ENCODE data around the gene NFASC. TPM values are rescaled to one million over a fixed set of nuclear protein-coding genes. Genes with fewer than 3 reads are reported as not detected.

Gene NFASC
- total RNA-seq, 2 donors from 2014 or later: 0.27 TPM; not detected in 1

- DNase-seq (no peak), ATAC-seq (no peak)
- H3K4me3 Mint-ChIP-seq: no peak overlapping the region
- no peaks in the 10 kb centered on the region for H3K4me1 Mint-ChIP-seq
- H3K36me3 Mint-ChIP-seq (ENCODE audit: low read depth): no peaks in the 10 kb centered on the region
- no peaks in the 10 kb centered on the region for H3K9me3 ChIP-seq (ENCODE audit: control insufficient read depth, low read length, poor library complexity, severe bottlenecking)
- H3K27ac Mint-ChIP-seq: no peak overlapping the region
- H3K27me3 Mint-ChIP-seq: peaks cover 14% of the 10 kb centered on the region
These were observed 58.2 kb downstream of the NFASC start for GRCh38 chr1:204928671-204929486.

GRCh38 chr1:204929487-204930154 lies 59.0 kb downstream of the NFASC start:
- H3K27me3 Mint-ChIP-seq: peaks cover 14% of the 10 kb centered on the region
- H3K4me3 Mint-ChIP-seq: no peak overlapping the region
- no peaks in the 10 kb centered on the region for H3K4me1 Mint-ChIP-seq
- H3K36me3 Mint-ChIP-seq (ENCODE audit: low read depth): no peaks in the 10 kb centered on the region
- H3K9me3 ChIP-seq (ENCODE audit: control insufficient read depth, low read length, poor library complexity, severe bottlenecking): no peaks in the 10 kb centered on the region
- DNase-seq (no peak), ATAC-seq (no peak)
- no peak overlapping the region for H3K27ac Mint-ChIP-seq

- no peak overlapping the region for H3K4me3 Mint-ChIP-seq
- ATAC-seq (no peak), DNase-seq (no peak)
- no peaks in the 10 kb centered on the region for H3K9me3 ChIP-seq (ENCODE audit: control insufficient read depth, low read length, poor library complexity, severe bottlenecking)
- peaks cover 14% of the 10 kb centered on the region for H3K27me3 Mint-ChIP-seq
- no peaks in the 10 kb centered on the region for H3K36me3 Mint-ChIP-seq (ENCODE audit: low read depth)
- no peak overlapping the region for H3K27ac Mint-ChIP-seq
- H3K4me1 Mint-ChIP-seq: no peaks in the 10 kb centered on the region
These were observed 59.5 kb downstream of the NFASC start for GRCh38 chr1:204930155-204930523.

- Mint-ChIP-seq H3K36me3 (ENCODE audit: low read depth) (no peaks in the 10 kb centered on the region), H3K27ac (no peak overlapping the region), H3K4me3 (no peak overlapping the region), H3K4me1 (no peaks in the 10 kb centered on the region), H3K27me3 (peaks cover 14% of the 10 kb centered on the region)
- ATAC-seq (no peak), DNase-seq (no peak)
- H3K9me3 ChIP-seq (ENCODE audit: control insufficient read depth, low read length, poor library complexity, severe bottlenecking): no peaks in the 10 kb centered on the region
These were observed 60.7 kb downstream of the NFASC start for GRCh38 chr1:204931313-204931712.

GRCh38 chr1:204931768-204932572 lies 61.3 kb downstream of the NFASC start:
- ATAC-seq (no peak), DNase-seq (no peak)
- H3K27me3 Mint-ChIP-seq: peaks cover 21% of the 10 kb centered on the region
- no peaks in the 10 kb centered on the region for H3K36me3 Mint-ChIP-seq (ENCODE audit: low read depth)
- H3K4me3 Mint-ChIP-seq: no peak overlapping the region
- H3K9me3 ChIP-seq (ENCODE audit: control insufficient read depth, low read length, poor library complexity, severe bottlenecking): no peaks in the 10 kb centered on the region
- no peaks in the 10 kb centered on the region for H3K4me1 Mint-ChIP-seq
- H3K27ac Mint-ChIP-seq: no peak overlapping the region

- Mint-ChIP-seq H3K27ac (no peak overlapping the region), H3K4me3 (no peak overlapping the region), H3K36me3 (ENCODE audit: low read depth) (no peaks in the 10 kb centered on the region), H3K4me1 (no peaks in the 10 kb centered on the region), H3K27me3 (peaks cover 21% of the 10 kb centered on the region)
- ATAC-seq (no peak), DNase-seq (no peak)
- no peaks in the 10 kb centered on the region for H3K9me3 ChIP-seq (ENCODE audit: control insufficient read depth, low read length, poor library complexity, severe bottlenecking)
These were observed 61.9 kb downstream of the NFASC start for GRCh38 chr1:204932573-204932909.

GRCh38 chr1:204935155-204935554 lies 64.5 kb downstream of the NFASC start:
- Mint-ChIP-seq H3K27me3 (peaks cover 19% of the 10 kb centered on the region), H3K4me3 (no peak overlapping the region), H3K27ac (no peak overlapping the region), H3K4me1 (no peaks in the 10 kb centered on the region), H3K36me3 (ENCODE audit: low read depth) (no peaks in the 10 kb centered on the region)
- H3K9me3 ChIP-seq (ENCODE audit: control insufficient read depth, low read length, poor library complexity, severe bottlenecking): no peaks in the 10 kb centered on the region
- DNase-seq (no peak), ATAC-seq (no peak)

- Mint-ChIP-seq H3K4me3 (no peak overlapping the region), H3K27ac (no peak overlapping the region), H3K36me3 (ENCODE audit: low read depth) (no peaks in the 10 kb centered on the region), H3K27me3 (peaks cover 19% of the 10 kb centered on the region), H3K4me1 (no peaks in the 10 kb centered on the region)
- H3K9me3 ChIP-seq (ENCODE audit: control insufficient read depth, low read length, poor library complexity, severe bottlenecking): no peaks in the 10 kb centered on the region
- no peak for ATAC-seq
- no peak for DNase-seq
These were observed 66.1 kb downstream of the NFASC start for GRCh38 chr1:204936765-204937164.

- no peaks in the 10 kb centered on the region for H3K36me3 Mint-ChIP-seq (ENCODE audit: low read depth)
These were observed 67.2 kb downstream of the NFASC start for GRCh38 chr1:204937901-204938300.

GRCh38 chr1:204940591-204940990 lies 69.9 kb downstream of the NFASC start:
- ATAC-seq (no peak), DNase-seq (no peak)
- H3K27ac Mint-ChIP-seq: no peak overlapping the region
- no peaks in the 10 kb centered on the region for H3K36me3 Mint-ChIP-seq (ENCODE audit: low read depth)
- peaks cover 32% of the 10 kb centered on the region for H3K27me3 Mint-ChIP-seq
- H3K4me3 Mint-ChIP-seq: no peak overlapping the region
- peaks cover 6% of the 10 kb centered on the region for H3K4me1 Mint-ChIP-seq
- H3K9me3 ChIP-seq (ENCODE audit: control insufficient read depth, low read length, poor library complexity, severe bottlenecking): no peaks in the 10 kb centered on the region

More at GRCh38 chr1:204937901-204938300, 67.2 kb downstream of the NFASC start:
- no peaks in the 10 kb centered on the region for H3K9me3 ChIP-seq (ENCODE audit: control insufficient read depth, low read length, poor library complexity, severe bottlenecking)
- no peak for DNase-seq
- ATAC-seq: no peak
- no peak overlapping the region for H3K4me3 Mint-ChIP-seq
- H3K4me1 Mint-ChIP-seq: no peaks in the 10 kb centered on the region
- no peak overlapping the region for H3K27ac Mint-ChIP-seq
- H3K27me3 Mint-ChIP-seq: peaks cover 20% of the 10 kb centered on the region

- Mint-ChIP-seq H3K4me1 (peaks cover 6% of the 10 kb centered on the region), H3K36me3 (ENCODE audit: low read depth) (no peaks in the 10 kb centered on the region)
These were observed 71.0 kb downstream of the NFASC start for GRCh38 chr1:204941421-204942338.

GRCh38 chr1:204943495-204943894 lies 72.8 kb downstream of the NFASC start:
- Mint-ChIP-seq H3K4me3 (no peak overlapping the region), H3K27me3 (peaks cover 33% of the 10 kb centered on the region), H3K36me3 (ENCODE audit: low read depth) (peaks cover 3% of the 10 kb centered on the region), H3K27ac (no peak overlapping the region), H3K4me1 (peaks cover 8% of the 10 kb centered on the region)
- H3K9me3 ChIP-seq (ENCODE audit: control insufficient read depth, low read length, poor library complexity, severe bottlenecking): no peaks in the 10 kb centered on the region
- DNase-seq (no peak), ATAC-seq (no peak)

More at GRCh38 chr1:204941421-204942338, 71.0 kb downstream of the NFASC start:
- no peaks in the 10 kb centered on the region for H3K9me3 ChIP-seq (ENCODE audit: control insufficient read depth, low read length, poor library complexity, severe bottlenecking)
- Mint-ChIP-seq H3K27ac (no peak overlapping the region), H3K4me3 (no peak overlapping the region), H3K27me3 (peaks cover 35% of the 10 kb centered on the region)
- ATAC-seq: peak; percentile 42
- DNase-seq: peak in 1 of 3 donors; percentile 22

Data from T-helper 17 cell (primary cell).